Hepatocyte (in vitro differentiated cells): ENCODE data around the gene EGR1.

Experiments used
- EZH2 ChIP-seq: fragments of 200-600 bp; sonication (generic); IDR thresholded peaks from 2 replicates; pipeline ENCODE4 v1.6.1; 2016; ENCODE audit warnings: antibody characterized with exemption, mild to moderate bottlenecking, borderline replicate concordance
- TF ChIP-seq, protein P1 (sequence below): fragments of 200-600 bp; sonication (generic); IDR thresholded peaks from 2 replicates; pipeline ENCODE4 v1.5.1; 2016; ENCODE audit warnings: antibody characterized with exemption, mild to moderate bottlenecking; ENCODE audit not compliant: poor library complexity

DNA sequence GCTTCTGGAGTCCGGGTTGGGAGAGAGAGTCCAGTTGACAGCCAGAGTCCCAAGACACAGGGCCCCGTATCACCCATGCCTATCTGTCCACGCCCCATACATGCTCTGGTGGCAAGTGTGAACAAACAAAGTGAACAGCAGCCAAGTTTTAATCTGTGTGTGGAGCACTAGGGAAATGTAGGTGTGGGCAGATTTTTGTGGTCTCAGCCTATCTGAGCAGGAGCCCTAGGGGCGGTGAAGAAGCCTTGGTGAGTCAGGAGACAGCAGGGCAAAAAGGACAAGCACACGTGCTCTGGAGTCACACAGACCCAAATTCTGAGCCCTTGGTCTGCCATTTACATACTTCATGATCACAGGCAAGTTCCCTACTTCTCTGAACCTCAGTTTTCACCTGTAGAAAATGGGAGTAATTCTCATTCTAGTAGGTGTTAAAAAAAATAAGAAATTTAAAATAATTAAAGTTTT, 23.2 kb downstream of the EGR1 start:
- TF ChIP-seq, protein P1, sequence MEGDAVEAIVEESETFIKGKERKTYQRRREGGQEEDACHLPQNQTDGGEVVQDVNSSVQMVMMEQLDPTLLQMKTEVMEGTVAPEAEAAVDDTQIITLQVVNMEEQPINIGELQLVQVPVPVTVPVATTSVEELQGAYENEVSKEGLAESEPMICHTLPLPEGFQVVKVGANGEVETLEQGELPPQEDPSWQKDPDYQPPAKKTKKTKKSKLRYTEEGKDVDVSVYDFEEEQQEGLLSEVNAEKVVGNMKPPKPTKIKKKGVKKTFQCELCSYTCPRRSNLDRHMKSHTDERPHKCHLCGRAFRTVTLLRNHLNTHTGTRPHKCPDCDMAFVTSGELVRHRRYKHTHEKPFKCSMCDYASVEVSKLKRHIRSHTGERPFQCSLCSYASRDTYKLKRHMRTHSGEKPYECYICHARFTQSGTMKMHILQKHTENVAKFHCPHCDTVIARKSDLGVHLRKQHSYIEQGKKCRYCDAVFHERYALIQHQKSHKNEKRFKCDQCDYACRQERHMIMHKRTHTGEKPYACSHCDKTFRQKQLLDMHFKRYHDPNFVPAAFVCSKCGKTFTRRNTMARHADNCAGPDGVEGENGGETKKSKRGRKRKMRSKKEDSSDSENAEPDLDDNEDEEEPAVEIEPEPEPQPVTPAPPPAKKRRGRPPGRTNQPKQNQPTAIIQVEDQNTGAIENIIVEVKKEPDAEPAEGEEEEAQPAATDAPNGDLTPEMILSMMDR = no peak
- no peak for TF ChIP-seq EZH2
